8988T (cell line): ENCODE data around the gene VRK3.
"Not testable (repeated sequence)": the region's sequence is repeated elsewhere in the genome, so short reads cannot be mapped to it uniquely, and the experiment has no call there.

ENCODE experiments used
- DNase-seq: peaks from one replicate; pipeline ENCODE4 v3.0.0; 2011

VRK3 gene

DNA sequence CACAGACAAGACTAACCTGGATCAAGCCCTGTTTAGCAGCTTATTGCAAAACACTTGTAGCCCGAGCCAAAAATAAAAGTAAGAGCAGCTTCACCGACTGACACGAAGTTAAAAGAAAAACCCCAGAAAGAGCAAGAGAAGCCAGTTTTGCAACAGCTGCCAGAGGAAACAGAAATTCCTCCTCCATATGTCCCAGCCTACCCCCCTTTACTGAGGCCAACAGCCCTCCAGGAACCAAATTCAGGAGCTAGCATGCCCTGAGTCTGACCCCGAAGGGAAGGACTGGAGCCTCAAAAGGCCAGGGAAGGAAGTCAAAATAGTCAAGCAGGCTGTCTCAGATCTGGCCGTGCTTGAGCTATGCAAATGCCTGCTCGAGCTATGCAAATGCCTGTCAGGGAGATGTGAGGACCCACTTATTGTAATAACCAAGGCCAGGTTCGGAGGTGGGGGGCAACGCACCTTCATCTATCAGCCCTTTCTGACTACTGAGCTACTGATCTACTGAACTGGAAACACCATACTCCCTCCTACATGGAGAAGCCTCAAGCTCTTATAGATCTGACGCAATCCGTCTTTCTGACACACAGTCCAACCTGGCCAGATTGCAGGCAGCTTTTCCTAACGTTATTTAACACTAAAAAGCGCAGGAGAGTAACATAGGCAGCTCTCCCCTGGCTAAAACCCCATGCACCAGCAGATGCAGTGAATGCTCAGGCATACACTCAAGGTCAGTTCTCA is 70.9 kb downstream of the VRK3 start:
- no peak for DNase-seq

- no peak for DNase-seq
Measured at GRCh38 chr19:49953416-49953815, 71.8 kb downstream of the VRK3 start.

GRCh38 chr19:49952906-49953305 is 72.3 kb downstream of the VRK3 start:
- no peak for DNase-seq

DNA sequence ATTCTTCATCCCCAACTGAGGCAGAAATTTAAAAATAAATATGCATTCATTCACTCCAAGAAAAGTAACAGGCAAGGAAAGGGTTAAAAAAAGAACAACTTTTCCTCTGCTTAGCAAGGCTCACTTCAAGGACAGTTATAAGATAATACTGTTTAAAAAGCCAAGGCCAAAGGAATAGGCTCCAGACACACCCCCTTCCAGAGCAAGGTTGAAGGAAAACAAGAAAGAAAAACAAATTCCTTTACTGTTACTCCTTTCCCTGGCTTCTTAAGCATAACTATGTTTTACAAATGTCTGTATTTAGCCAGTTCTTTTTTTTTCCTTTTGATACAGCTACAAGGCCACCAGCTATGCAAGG is 72.7 kb downstream of the VRK3 start:
- DNase-seq, result no peak

DNA sequence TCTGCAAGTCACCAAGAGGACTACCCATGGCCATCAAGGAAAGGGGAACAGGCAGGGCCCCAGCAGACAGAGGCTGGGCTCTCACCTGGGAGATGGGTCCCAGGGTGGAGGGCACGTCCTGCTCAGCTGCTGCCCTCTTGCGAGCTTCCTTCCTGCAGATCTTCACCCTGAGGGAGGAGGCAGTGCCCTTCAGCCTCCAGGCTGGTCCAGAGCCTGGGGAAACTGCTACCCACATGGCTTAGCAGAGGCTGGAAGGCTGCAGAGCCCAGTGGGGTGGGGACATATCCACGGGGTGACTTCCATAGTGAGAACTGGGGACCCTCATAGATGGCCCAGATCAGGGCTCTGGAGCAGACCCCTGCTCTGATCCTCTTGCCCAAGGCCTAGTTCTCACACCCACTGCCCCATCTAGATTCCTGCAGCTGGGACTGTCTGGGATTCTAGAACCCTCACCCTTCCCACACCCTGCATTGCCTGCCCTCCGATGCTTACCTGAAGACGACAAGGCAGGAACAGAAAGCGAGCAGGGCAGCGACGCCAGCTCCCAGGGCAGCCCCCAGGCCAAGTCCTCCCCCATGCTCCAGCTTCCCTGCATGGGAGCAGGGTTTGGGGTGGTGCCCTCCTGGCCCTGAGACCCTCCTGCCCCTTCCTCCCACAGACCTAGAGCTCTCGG is 73.2 kb downstream of the VRK3 start:
- no peak for DNase-seq

DNA sequence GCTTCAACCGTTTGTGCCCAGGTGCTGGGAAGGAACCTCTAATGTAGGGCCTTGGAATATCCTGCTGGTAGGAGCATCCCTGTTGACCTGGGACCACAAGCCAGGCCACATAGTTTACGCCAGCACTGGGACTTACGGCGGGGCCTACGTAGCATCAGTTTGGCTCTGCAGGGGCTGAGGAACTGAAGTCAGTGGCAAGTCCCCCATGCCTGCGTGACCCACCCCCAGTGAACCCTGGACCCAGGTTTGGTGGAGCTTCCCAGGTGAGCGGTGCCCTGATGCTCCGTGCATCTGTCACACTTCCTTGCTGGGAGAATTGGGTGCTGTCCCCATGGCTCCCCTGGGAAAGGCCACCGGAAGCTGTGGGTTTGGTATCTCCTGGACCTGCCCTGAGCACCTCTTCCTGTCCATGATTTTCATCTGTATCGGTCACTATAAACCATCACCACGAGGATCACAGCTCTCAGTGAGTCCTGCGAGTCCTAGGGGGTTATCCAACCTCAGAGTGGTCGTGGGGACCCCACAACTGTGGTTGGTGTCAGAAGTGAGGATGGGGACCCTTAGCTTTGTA is 74.1 kb downstream of the VRK3 start:
- DNase-seq, result no peak

- DNase-seq, result no peak
Measured at GRCh38 chr19:49950590-49950948, 74.6 kb downstream of the VRK3 start.

DNA sequence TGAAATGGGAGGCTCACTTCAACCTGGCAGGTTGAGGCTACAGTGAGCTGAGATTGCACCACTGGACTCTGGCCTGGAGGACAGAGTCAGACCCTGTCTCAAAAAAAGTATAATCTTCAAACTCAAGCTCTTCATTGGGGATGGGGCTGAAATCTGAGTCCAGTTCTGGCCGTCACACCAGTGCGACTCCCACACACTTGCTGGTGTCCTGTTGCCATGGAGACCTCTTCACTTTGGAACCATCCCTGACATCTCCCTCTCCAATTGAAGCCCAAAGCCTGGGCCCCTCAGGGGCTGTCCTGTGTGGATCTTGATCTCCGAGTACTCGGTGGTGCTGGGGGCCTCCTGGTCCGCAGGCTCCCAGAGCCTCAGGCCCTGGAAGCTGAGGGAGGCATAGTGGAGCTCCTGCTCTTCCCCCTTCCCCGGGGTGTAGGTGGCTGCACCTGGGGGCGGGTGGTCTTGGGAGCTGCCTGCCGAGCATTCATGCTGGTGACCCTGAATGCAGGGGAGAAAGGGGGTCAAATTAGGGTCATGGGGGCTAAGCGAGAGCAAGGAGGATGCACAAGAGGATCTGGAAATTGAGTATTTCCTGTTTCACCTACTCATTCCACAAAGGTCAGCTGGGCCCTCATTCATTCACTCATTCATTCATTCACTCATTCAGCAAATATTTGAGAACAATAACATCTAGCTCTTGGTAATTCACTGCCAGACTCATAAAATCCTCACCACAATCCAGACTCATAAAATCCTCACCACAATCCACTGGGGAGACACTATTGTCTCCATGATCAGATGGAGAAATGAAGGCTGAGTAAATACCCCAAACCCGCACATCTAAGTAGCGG is 75.2 kb downstream of the VRK3 start:
- DNase-seq, result no peak

DNA sequence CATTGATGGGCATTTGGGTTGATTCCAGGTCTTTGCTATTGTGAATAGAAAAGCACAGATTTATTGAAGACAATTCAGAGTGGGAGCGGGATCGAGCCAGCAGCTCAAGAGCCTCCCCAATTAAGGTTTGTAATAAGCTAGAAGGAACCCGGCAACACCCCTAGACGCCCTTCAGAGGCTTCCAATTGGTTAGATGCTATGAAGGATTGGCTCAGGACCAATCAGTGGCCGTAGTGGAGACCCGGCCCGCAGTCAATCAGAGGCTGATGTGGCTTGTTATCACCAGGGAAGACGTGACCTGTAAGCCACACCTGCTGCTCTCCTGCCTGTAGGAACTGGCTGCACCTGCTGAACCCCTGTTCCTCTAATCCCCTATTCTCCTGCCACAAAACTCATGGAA is 78.8 kb downstream of the VRK3 start:
- DNase-seq, result no peak

GRCh38 chr19:49944567-49944966 is 80.6 kb downstream of the VRK3 start:
- not testable (repeated sequence) for DNase-seq

- no peak for DNase-seq
Measured at GRCh38 chr19:49940482-49940791, 84.7 kb downstream of the VRK3 start.

- no peak for DNase-seq
Measured at GRCh38 chr19:49939721-49940481, 85.3 kb downstream of the VRK3 start.

DNA sequence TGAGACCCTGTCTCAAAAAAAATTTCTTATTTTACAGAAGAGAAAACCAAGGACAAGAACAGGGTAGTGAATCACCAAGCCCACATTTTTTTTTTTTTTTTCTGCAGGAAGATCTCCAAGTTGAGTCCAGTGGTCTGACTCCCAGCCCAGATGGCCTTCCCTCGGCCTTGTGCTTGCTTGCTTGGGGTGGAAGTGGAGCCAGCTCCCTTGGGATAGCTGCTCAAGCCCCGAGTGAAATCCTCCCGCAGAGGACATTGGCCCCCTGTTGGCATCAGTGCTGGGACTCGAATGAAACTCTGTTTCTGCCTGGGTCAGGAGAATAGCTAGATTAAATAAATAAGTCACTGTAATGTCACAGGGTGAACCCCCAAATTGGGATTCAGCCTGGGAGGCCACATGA is 86.5 kb downstream of the VRK3 start:
- no peak for DNase-seq

GRCh38 chr19:49937750-49938381 is 87.3 kb downstream of the VRK3 start:
- peak; percentile 46 for DNase-seq

DNA sequence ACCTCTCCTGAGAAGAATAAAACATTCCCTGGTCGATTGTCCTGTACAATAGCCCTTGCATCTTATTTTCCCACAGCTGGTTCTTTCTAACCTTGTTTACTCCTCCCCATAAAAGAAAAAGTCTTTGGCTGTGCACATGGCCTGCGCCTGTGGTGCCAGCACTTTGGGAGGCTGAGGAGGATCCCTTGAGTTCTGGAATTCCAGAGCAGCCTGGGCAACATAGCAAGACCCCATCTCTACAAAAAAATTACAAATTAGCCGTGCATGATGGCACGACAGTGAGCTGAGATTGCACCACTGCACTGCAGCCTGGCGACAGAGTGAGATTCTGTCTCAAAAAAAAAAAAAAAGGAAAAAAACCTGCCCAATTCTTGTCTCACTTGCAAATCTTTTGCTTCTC is 88.6 kb downstream of the VRK3 start:
- no peak for DNase-seq

DNA sequence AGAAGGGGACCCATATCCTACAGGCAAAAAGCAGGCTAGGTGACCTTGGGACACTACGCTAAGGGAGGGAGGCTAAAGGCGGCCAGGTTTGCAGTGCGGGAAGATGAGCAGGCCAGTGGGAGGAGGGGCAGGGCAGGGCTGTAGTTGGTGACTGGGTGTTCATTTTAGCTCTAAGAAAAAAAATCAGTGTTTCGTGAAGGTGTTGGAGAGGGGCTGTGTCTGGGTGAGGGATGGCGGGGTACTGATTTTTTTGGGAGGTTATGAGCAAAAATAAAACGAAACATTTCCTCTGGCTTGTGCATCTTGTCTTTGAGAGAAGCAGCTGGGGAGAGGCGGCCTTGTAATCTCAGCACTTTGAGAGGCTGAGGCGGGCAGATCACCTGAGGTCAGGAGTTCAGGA is 91.5 kb downstream of the VRK3 start:
- no peak for DNase-seq

- no peak for DNase-seq
Measured at GRCh38 chr19:49932731-49933131, 92.4 kb downstream of the VRK3 start.

- DNase-seq, result no peak
Measured at GRCh38 chr19:49932041-49932451, 93.1 kb downstream of the VRK3 start.

- DNase-seq, result no peak
Measured at GRCh38 chr19:49931293-49932040, 93.7 kb downstream of the VRK3 start.

- no peak for DNase-seq
Measured at GRCh38 chr19:49930483-49931011, 94.6 kb downstream of the VRK3 start.
